Right forelimb (tissue), 1 donor: ENCODE measurements around the gene PEX11B.
A peak's percentile ranks its signal among the peaks of the same experiment; 100 is the strongest.

ENCODE experiments used
- DNase-seq: peaks from one replicate; pipeline ENCODE4 v3.0.0-alpha.2; 2018

PEX11B gene, protein sequence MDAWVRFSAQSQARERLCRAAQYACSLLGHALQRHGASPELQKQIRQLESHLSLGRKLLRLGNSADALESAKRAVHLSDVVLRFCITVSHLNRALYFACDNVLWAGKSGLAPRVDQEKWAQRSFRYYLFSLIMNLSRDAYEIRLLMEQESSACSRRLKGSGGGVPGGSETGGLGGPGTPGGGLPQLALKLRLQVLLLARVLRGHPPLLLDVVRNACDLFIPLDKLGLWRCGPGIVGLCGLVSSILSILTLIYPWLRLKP

DNA sequence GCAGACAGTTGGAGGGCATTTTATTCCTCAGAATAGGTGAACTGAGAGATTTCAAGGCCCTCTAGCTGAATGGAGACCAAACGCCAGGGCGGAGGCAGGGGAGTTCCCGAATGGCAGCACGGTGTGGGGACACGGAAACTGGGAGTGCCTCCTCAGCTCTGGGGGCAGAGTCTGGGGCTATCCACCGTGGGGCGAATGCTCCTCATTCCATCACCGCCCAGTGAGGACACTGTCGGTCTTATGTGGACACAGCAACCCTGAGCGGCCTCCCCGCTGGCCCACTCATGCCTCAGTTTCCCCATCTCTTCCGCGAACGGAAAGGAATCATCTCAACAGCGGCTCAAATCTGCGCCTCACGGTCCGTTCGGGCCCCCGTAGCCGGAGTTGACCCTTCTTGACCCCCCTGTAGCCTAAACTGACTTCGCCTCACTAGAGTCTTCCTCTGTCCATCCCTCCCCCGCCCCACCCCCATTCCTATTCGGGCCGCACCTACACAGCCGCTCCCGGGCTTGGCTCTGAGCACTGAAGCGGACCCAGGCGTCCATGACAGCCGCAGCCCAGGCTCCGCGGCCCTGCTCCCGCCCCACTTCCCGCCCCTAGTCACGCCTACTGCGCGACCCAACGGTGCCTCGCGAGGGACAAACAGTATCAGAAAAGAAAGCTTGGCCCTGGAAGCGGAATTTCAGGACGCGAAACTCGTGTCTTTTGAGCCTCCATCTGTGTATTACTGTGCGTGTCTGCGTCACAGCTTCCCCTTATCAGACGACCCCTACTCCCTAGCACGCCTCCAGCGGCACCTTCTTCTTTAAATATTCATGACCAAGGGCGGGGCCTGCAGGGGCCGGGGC lies at the start of gene PEX11B:
Gene PEX11B (minus strand): TSS at position 574 of the 848 bp plus-strand sequence. CDS start 29 bp downstream, at position 545.
- DNase-seq = peak; percentile 93

DNA sequence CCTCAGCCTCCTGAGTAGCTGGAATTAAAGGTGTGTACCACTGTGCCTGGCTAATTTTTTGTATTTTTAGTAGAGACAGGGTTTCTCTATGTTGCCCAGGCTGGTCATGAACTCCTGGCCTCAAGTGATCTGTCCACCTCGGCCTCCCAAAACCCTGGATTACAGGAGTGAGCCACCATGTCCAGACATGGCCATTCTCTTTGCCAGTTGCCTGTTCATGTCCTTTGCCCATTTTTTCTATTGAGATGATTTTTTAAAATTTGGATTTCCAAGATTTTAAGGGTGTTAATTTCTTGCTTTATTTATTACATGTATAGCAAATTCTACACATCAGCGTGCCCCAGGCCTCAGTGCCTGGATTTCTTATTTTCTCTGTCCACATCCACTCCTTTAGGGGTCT lies 48.8 kb upstream of the PEX11B start:
- no peak for DNase-seq

DNA sequence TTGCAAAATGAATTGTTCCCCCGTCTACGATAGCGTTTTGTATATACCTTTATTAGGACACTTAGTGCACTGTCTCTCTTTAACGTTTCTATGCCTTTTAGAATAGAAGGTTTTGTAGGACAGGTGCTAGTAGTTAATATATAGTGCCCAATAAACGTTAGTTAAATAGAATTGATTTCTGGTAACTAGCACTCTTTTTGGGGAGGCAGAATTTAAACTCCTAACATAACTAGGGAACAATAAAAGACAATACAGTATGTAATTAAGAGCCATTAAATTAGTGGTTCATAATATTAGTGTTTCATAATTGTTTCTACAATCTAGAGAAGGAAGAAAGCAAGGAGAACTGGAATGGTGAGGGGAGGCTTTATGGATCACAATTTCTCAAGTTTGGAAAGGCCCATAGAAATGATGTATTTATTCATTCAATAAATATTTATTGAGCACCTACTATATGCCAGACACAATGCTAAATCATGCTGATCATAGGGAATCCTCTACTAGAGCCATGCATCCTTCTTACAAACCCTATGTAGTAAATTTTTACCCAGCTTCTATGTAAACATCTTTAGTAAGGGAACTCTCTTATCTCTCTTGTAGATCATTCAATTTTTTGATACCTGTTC lies 46.7 kb upstream of the PEX11B start:
- no peak for DNase-seq

DNA sequence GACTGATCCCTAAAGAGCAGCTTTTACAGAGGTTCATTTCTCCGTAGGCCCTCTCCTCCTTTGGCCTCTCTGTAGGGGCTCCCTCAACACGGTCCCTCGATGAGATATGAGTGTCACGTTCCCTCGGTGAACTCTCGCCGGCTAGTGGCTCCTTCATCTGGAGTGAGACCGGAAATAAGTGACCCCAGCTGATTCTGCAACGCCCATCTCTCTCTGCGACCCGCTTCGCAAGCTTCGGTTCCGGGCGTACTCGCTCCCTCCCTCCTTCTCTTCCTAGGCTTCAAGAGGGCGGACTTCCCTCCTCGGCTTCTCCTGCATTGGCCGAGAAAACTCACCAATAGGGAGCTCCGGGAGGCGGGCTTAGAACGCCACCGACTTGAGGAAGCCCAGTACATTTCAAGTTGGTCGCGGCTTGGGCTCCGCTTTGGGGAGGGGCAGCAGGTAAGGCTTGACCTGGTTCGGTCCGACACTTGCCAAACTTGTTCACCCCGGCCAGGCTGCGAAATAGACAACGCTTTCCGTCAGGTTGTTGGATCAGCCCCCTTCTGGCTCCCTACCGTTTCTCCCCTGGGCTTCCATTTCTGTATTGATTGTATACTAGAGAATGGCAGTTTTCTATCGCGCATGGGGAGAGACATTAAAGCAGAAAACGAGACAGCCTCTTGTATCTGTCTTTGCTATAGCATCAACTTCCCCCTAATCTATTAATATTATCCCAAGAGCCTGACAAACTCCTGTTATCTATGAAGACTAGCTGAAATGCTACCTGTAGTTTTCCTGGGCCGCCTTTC lies 46.0 kb upstream of the PEX11B start, which contains the start of the genes ANKRD34A and POLR3GL:
Gene ANKRD34A (minus strand): TSS at position 248 of the 791 bp plus-strand sequence. CDS start 2,816 bp downstream, outside the sequence.
Gene POLR3GL (plus strand): TSS at position 363 of the 791 bp plus-strand sequence. CDS start 10,176 bp downstream, outside the sequence.
- peak; percentile 91 for DNase-seq

DNA sequence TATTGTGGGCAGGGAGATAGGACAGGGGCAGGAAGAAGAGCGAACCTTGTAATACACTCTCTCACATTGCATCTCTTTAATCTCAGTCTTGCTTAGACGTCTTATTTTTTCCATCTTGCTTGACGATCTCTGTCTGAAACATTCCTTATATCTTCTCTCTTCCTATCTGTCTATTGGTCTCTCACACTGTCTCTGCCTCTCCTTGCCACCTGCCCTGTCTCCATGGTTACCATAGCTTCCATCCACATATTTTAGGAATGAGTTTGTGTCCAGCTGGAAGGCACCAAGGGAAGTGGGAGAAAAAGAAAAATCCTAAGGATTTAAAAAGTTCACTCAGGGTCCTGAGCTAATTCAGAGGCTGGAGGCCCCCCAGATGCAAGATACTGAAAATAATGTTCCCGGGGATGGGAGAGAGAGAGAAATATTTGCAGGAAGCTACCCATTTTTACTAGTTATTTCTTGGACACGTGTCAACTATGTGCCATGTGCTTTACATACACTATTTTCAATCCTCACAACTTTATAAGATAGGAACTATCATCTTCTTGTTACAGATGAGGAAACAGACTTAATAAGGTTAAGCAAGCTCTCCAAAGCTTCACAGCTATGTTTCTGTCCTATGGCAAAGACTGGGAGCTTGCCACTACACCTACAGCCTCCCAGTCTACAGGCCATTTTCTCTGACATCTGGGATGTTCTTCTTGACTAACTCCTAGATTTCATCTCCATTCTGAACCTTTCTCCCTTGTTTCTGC lies 44.9 kb upstream of the PEX11B start:
- no peak for DNase-seq

DNA sequence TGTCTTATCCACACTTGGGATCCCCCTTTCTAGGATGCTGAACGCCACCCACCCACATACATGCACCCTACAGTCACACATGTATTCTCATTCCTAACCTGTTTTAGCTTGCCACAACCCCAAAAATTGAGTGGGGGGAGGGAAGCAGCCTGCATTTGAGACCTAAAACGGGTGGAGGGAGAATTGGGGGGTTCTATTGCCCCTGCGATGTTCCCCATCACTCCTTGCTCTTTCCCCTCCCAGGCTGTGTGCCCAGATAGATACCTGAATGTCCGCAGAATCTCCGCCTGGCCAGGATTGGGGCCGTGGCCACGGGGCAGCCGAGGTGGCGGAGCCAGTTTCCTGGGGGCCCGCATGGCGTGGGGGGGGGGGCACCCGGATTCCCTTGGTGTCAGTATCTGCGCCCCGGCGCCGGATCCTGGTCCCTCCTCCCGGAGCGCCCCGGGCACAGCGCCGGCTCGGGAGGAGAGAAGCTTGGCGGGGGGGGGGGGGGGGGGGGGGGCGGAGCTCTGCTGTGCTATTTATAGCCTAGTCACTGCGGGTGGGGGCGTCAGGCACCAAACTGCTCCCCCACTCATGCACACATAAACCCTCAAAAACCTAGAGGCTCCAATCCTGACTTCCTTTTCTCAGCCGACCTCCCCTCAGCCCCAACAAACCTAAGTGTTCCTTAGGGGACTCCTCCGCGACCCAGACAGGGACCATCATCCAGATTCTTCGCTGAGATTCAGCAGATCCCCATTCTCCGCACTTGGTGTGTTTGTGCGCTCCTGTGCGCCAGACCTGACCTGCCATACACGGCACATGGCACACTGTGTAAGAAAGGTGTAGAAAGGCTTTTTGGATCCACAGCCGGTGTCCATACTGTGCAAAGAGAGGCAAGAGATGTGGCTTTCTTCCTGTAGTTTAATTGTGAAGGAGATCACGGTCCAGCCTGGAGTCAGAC lies 43.9 kb upstream of the PEX11B start:
- peak; percentile 65 for DNase-seq

DNA sequence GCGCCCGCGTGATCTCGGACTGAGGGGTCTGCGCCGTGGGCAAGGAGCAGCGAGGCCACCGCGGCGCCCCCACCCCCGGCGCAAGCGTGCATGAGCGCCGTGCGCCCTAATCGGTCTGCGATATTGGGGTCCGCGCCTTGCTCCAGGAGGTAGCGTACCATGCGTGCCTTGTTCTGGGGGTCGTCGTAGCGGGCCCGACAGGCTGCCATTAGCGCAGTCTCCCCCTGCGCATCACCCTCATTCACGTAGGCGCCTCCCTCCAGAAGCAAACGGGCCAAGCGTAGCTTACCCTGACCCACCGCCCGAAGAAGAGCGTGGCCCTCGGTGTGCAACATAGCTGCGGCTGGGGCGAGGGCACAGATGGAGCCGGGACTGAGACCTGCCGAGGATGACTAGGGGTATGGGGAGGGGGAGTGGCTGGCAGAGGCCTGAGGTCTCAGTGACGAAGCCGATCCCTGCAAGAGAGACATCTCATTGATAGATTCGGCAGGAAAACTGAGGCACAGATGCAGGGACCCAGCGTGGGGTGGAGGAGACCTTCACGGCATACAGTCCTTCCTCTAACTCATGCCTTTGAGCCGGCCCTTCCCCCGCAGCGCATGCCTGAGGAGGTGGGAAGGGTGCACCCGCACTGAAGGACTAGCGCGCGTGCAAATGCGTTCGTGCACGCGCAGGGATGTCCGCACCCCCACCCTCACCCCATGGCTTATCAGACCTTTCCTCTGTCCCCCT lies 43.1 kb upstream of the PEX11B start:
- DNase-seq = no peak

DNA sequence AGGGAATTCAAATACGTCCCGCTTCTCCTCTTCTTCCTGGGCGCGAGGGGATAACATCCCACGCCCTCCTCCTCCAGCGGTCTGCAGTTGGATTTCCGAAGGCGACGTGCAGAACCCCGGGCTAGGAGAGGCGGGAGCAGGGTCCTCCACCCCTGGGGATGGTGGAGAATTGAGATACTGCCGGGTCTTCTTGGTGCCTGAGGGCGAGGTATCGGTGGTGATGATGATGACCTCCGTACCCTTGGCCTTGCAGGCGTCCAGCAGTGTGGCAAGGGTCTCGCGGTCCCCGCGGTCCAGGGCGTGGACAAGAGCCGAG lies 42.5 kb upstream of the PEX11B start:
- DNase-seq = no peak

DNA sequence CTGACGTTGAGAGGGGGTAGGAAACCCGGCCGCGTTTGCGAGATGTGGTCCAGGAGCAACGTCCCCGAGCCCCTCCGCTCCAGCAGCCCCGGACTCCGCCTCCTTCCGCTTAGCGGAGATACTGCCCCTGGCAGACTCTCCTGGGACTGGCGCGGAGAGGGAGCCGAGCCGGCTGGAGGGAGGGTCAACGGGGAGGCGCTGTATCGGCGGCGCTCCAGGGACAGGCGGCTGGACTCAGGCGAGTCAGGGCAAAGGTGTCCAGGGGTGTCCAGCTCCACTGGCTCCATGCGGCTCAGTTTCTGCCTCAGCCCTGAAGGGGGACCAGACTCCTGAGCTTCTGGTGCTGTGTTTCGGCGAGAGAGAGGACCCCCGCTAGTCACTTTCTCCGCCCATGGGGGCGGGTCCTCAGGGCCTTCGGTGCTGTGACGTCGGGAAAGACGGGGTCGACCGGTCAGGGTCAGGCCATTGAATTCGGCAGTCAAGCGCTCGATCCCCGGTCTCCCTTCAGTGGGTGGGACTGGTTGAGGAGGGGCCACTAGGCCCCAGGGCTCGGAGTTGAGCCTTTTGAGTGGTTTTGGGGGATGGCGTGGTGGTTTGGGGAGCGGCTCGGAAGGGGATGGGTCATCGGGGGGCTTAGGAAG lies 42.1 kb upstream of the PEX11B start:
- peak; percentile 87 for DNase-seq

DNA sequence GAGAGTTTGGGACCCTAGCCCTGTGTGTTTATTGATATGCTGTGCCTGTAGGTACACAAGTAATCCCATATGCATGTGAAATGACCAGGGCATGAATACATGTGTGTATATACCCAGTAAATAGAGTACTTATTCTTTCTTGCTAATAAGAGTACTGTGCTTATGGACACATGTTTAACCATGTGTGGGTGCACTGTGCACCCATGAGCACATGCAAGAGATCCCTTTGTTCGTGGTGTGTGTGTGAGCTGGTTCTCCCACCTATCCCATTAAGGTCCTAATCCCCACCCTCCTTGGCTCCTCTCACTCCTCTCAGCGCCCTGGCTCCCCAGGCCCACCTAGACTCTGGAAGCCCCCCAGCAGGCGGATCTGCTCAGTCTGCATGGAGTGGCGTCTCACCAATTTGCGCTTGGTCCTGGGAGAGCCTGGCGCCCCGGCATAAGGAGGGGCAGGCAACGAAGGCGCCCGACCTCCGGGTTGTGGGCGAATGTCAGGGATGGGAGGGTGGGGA lies 41.5 kb upstream of the PEX11B start:
- no peak for DNase-seq

DNA sequence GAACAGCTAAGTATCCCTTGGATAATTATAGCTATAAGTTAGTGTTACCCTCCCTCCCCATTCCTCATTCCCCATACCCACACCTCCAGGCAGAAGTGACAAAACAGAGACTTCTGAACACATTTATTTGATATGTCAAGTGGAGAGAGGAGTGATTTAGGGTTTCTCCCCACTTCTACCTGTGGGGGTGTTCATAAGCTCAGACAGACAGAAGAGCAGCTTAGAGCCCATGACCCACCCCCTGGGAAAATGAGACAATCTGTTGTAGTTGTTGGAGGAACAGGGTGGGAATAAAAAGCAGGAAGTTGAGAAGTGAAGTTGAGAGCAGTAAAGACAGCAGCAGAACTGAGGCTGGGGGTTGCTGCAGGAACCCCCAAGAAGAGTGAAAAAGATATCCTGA lies 40.8 kb upstream of the PEX11B start:
- DNase-seq = no peak

DNA sequence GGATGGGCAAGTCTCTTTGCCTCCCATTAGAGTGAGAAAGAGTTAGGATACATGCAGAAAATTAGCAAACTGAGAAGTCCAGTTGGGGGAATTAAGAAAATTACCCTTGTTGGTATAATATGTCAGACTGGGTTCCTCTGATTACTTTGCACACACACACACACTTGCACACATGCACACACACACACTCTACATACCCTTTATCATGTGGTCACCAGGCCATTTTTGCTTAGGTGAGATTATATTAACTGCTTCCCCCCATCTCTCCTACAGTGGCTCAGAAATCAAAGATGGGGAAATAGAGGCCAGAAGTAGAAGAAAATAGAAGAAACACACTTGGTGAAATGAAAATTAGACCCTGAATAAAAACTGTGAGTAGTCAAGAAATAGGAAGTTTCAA lies 40.2 kb upstream of the PEX11B start:
- no peak for DNase-seq

DNA sequence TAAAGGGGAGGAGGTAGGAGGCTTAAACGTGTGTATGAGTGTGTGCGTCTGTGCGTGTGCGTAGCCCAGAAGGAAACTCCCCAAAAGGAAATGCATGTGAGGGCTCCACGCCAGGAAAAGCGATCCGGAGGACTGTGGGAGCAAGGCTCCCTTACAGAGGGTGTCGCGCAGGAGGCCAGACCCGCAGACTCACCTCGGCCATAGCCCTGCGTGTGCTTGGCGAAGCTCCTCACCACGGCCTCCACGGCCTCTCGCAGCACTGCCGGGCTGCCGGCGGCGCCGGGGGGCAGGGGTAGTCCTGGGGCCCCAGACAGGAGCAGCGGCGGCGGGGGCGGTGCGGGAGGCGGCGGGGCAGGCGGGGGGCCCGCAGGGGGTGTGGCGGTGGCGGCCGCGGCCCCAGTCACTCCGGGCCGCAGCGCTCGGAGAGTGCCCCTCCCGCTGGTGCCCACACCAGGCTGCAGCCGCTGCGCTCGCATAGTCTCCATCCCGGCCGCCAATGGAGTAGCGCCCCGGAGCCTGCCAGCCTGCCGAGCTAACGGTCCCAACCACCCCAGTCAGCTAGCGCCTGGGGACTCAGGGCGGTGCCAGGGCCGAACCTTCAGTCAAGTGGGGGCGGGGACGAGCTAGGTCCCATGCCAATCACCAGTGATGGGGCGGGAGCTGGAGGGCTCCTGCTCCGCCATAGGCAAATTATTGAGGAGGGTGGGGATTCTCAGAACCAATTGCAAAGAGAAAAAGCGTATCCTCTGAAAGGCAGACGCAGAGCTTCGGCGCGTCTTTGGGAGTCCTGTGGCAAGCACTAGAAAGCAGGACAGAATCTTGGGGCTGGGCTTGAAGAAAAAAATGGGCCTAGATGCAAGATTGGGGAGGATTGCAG lies 39.2 kb upstream of the PEX11B start, which contains the start of gene LIX1L:
Gene LIX1L (minus strand): TSS at position 575 of the 877 bp plus-strand sequence. CDS start 90 bp downstream, at position 485.
- peak; percentile 97 for DNase-seq

DNA sequence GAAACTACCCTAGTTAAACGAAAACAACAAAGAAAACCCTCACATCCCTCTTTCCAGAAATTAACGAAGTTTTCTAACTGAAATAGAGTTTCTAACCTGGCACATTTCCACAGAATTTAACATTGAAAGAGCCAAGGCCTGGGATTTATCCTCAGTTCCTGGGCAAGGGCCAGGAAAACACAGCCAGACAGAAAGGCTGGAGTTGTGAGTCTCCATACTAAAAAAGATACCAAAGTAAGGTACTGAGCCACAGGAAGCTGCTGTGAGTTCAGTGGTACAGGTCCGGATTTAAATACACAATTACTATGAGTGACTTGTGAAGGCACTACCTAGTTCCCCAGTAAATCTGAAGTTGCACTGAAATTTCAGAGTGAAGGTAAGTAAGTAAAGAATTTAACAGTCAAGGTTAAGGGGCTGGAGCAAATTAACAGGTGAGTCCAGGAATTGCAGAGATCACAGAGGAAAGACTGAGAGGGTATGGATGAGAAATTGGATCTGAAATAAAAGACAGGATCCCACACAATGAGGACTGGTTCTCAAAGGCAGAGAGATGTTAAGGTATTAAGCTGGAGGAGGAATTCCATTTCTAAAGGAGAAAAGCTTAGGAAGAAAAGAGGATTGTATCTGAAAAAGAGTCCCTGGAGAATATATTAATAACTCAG lies 38.4 kb upstream of the PEX11B start:
- DNase-seq = peak; percentile 72

DNA sequence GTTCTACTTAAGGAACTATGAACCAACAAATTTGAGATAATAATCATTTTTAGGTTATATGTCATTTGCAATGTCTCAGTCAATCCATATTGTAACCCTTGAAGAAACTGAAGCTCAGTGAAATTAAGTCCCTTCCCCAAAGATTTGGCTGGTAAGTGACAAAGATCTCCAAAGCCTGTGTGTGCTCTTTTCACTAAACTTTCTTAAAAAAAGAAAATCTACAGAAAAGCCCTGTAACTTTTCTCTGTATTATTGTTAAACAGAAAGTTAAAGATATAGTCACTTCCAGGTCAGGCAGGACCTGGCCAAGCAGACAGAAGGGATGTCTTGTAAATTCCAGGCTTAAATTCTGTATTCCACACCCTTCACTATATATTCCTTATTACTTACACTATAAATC lies 37.8 kb upstream of the PEX11B start:
- DNase-seq = no peak

DNA sequence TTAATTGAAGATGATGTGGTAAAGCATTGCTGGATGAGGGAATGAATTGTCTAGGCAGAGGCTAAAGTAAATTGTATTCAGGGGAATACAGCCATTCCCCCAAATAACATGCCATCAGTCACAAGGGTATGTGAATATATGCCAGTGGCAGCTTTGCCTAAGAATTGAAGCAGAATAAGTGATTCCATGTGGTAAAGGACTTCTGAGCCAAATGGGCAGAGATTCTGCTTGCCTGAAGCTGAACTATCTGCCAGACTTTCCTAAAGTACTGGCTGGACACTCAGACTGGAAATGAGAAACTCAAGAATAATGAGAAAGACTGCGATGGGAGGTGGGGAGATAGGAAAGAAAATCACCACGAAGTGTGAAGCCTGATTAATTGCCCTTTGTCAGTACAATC lies 36.9 kb upstream of the PEX11B start:
- no peak for DNase-seq

DNA sequence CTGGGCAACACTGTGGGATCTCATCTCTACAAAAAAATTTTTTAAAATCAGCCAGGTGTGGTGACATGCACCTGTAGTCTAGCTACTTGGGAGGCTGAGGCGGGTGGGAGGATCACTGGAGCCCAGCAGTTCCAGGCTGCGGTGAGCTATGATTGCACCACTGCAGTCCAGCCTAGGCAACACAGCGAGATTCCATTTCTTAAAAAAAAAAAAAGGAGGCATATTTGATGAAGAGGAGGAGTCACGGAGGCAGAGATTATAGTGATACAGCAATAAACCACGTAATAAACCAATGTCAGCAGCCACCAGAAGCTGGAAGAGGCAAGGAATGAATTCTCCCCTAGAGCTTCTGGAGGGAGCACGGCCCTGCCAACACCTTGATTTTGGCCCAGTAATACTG lies 35.3 kb upstream of the PEX11B start:
- no peak for DNase-seq

DNA sequence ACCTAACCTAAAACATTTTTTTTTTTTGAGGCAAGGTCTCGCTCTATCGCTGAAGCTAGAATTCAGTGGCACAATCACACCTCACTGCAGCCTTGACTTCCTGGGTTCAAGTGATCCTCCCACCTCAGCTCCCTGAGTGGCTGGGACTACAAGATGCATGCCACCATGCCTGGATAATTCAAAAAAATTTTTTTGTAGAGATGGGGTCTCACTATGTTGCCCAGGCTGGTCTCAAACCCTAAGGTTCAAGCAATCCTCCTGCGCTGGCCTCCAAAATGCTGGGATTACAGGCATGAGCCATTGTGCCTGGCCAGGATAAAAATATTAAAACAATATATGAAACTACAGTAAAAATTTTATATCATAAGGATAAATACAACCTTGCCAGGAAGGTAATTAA lies 34.4 kb upstream of the PEX11B start:
- DNase-seq = no peak
